Chondrocyte (in vitro differentiated cells): Measurements from ENCODE around the gene C1QBP. TPM values are rescaled to one million over a fixed set of nuclear protein-coding genes. Genes with fewer than 3 reads are reported as not detected.
A peak's percentile ranks its signal among the peaks of the same experiment; 100 is the strongest.

Experiments used
- DNase-seq: peaks from one replicate; pipeline ENCODE4 v3.0.0; 2021; ENCODE audit warnings: mixed read lengths, low spot score
- H3K27ac Mint-ChIP-seq: one replicate; pipeline ENCODE4 v1.8.0; 2021; ENCODE audit warnings: mild to moderate bottlenecking, moderate library complexity, mixed read lengths; ENCODE audit not compliant: unreplicated experiment
- H3K27me3 Mint-ChIP-seq: 2 replicates; pipeline ENCODE4 v1.8.0; 2021; ENCODE audit warnings: low read depth, mixed read lengths
- H3K36me3 Mint-ChIP-seq: 2 replicates; pipeline ENCODE4 v1.8.0; 2021; ENCODE audit warnings: low read depth, mixed read lengths
- H3K4me1 Mint-ChIP-seq: 2 replicates; pipeline ENCODE4 v1.8.0; 2021; ENCODE audit warnings: low read depth, mild to moderate bottlenecking, mixed read lengths
- H3K4me3 Mint-ChIP-seq: one replicate; pipeline ENCODE4 v1.8.0; 2021; ENCODE audit warnings: mild to moderate bottlenecking, moderate library complexity, mixed read lengths; ENCODE audit not compliant: unreplicated experiment
- H3K9me3 Mint-ChIP-seq: 2 replicates; pipeline ENCODE4 v1.8.0; 2021; ENCODE audit warnings: low read depth, mixed read lengths
- total RNA-seq: library from RNA; stranded (reverse); gene quantifications from 3 replicates; pipeline ENCODE4 v1.2.1, GENCODE V29; 2021
- TF ChIP-seq, protein P1 (sequence below): fragments of 200-600 bp; sonication (generic); IDR thresholded peaks from 2 replicates; pipeline ENCODE4 v1.5.0; 2021; ENCODE audit warnings: antibody characterized with exemption, mild to moderate bottlenecking, moderate library complexity

C1QBP gene
- total RNA-seq, 1 donor from 2014 or later = 71.3 TPM

DNA sequence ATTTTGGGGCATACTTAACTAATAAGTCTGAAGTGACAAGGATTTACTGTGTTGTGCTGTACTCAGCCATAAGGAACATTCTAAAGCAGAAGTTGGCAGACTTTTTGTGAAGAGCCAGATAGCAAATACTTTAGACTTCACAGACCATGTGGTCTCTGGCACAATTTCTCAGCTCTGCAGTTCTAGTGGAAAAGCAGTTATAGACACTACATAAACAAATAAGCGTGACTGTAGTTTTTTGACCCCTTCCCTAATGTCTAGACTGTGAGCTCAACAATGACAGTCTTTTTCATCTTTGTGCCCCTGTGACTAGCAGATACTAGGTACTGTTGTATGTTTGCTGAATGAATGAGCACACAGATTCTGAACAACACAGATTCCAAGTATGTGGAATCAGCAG, 14.0 kb downstream of the C1QBP start:
- TF ChIP-seq, protein P1, sequence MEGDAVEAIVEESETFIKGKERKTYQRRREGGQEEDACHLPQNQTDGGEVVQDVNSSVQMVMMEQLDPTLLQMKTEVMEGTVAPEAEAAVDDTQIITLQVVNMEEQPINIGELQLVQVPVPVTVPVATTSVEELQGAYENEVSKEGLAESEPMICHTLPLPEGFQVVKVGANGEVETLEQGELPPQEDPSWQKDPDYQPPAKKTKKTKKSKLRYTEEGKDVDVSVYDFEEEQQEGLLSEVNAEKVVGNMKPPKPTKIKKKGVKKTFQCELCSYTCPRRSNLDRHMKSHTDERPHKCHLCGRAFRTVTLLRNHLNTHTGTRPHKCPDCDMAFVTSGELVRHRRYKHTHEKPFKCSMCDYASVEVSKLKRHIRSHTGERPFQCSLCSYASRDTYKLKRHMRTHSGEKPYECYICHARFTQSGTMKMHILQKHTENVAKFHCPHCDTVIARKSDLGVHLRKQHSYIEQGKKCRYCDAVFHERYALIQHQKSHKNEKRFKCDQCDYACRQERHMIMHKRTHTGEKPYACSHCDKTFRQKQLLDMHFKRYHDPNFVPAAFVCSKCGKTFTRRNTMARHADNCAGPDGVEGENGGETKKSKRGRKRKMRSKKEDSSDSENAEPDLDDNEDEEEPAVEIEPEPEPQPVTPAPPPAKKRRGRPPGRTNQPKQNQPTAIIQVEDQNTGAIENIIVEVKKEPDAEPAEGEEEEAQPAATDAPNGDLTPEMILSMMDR = no peak
- no peak for DNase-seq
- no peak overlapping the region for H3K4me3 Mint-ChIP-seq
- H3K36me3 Mint-ChIP-seq = peaks cover 26% of the 10 kb centered on the region
- no peaks in the 10 kb centered on the region for H3K9me3 Mint-ChIP-seq
- no peaks in the 10 kb centered on the region for H3K27me3 Mint-ChIP-seq
- H3K27ac Mint-ChIP-seq = no peak overlapping the region
- H3K4me1 Mint-ChIP-seq = peaks cover 24% of the 10 kb centered on the region

GRCh38 chr17:5422505-5422904, 16.4 kb downstream of the C1QBP start:
- H3K36me3 Mint-ChIP-seq = peaks cover 16% of the 10 kb centered on the region

DNA sequence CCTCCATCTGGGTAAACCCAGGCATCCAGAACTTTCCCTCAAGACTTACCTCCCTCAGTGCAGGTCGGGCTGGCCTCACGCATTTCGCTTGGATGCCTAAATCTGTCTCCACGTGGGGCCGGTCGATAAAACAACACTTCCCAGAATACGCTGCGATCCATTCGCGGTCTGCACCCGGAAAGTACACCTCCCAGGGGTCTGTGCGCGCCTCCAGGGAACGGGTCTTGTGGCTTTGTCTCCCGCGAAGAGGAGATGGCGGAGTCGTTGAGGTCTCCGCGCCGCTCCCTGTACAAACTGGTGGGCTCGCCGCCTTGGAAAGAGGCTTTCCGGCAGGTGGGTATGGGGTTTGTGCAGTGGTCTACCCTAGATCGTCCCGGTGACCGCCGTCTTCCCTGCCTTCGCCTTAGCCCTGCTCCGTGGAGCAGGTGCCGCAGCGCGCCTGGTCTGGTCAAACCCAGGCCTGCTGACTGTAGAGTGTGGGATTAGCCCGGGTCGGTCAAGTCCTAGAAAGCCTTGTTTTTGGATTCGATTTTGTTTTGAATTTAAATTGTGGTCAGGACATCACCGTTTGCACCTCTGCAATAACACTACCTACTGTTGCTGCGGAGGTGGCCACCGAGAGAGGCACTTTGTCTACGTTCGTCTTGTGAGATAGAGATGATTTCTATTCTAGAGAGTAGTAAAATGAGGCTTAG, 18.8 kb downstream of the C1QBP start, which contains the start of gene RPAIN:
Gene RPAIN, plus strand, starts transcription at position 224 of the 695 bp plus-strand sequence. Its CDS starts 29 bp downstream, at position 253.
- Mint-ChIP-seq H3K4me1 (peaks cover 35% of the 10 kb centered on the region), H3K27ac (peak within 1 kb of the TSS; percentile 99), H3K36me3 (peaks cover 10% of the 10 kb centered on the region), H3K27me3 (no peaks in the 10 kb centered on the region), H3K9me3 (no peaks in the 10 kb centered on the region), H3K4me3 (peak within 1 kb of the TSS; percentile 93)
- TF ChIP-seq, protein P1 = no peak
- no peak for DNase-seq

More at GRCh38 chr17:5422505-5422904, 16.4 kb downstream of the C1QBP start:
- DNase-seq = no peak
- TF ChIP-seq, protein P1 = no peak
- H3K4me3 Mint-ChIP-seq = no peak overlapping the region
- no peaks in the 10 kb centered on the region for H3K27me3 Mint-ChIP-seq
- no peak overlapping the region for H3K27ac Mint-ChIP-seq
- no peaks in the 10 kb centered on the region for H3K9me3 Mint-ChIP-seq
- peaks cover 35% of the 10 kb centered on the region for H3K4me1 Mint-ChIP-seq

GRCh38 chr17:5419356-5419958, 19.5 kb downstream of the C1QBP start, which contains the start of gene NUP88:
NUP88 (minus strand) TSS chr17:5419662; CDS start chr17:5419650, 12 bp downstream.
- Mint-ChIP-seq H3K9me3 (no peaks in the 10 kb centered on the region), H3K27me3 (no peaks in the 10 kb centered on the region), H3K36me3 (peaks cover 8% of the 10 kb centered on the region), H3K4me3 (peak within 1 kb of the TSS; percentile 93), H3K4me1 (peaks cover 35% of the 10 kb centered on the region), H3K27ac (peak within 1 kb of the TSS; percentile 99)
- TF ChIP-seq, protein P1 = no peak
- DNase-seq = peak; percentile 99

- peak overlapping the region; percentile 99 for H3K27ac Mint-ChIP-seq
- H3K4me3 Mint-ChIP-seq = peak overlapping the region; percentile 93
- no peaks in the 10 kb centered on the region for H3K27me3 Mint-ChIP-seq
- DNase-seq = no peak
- H3K4me1 Mint-ChIP-seq = peaks cover 35% of the 10 kb centered on the region
- H3K9me3 Mint-ChIP-seq = no peaks in the 10 kb centered on the region
- H3K36me3 Mint-ChIP-seq = peaks cover 6% of the 10 kb centered on the region
- TF ChIP-seq, protein P1 = no peak
Measured at GRCh38 chr17:5418858-5419355, 20.0 kb downstream of the C1QBP start.
